Pulmonary artery endothelial cell (primary cell): ENCODE measurements around the gene MPRIP. TPM values are rescaled to one million over a fixed set of nuclear protein-coding genes. Genes with fewer than 3 reads are reported as not detected.
A peak's percentile ranks its signal among the peaks of the same experiment; 100 is the strongest.
"Not testable (repeated sequence)": the region's sequence is repeated elsewhere in the genome, so short reads cannot be mapped to it uniquely, and the experiment has no call there.

Source experiments
- DNase-seq: peaks from one replicate; pipeline ENCODE4 v3.0.0-alpha.2; 2011; ENCODE audit warnings: low read depth, low spot score
- total RNA-seq: library from RNA; depleted of rRNA; stranded (reverse); fragments of >200 nt; gene quantifications from 2 replicates; pipeline ENCODE4 v1.2.3, GENCODE V29; 2014

MPRIP gene
- total RNA-seq, 1 donor from 2014 or later, result 108 TPM

DNA sequence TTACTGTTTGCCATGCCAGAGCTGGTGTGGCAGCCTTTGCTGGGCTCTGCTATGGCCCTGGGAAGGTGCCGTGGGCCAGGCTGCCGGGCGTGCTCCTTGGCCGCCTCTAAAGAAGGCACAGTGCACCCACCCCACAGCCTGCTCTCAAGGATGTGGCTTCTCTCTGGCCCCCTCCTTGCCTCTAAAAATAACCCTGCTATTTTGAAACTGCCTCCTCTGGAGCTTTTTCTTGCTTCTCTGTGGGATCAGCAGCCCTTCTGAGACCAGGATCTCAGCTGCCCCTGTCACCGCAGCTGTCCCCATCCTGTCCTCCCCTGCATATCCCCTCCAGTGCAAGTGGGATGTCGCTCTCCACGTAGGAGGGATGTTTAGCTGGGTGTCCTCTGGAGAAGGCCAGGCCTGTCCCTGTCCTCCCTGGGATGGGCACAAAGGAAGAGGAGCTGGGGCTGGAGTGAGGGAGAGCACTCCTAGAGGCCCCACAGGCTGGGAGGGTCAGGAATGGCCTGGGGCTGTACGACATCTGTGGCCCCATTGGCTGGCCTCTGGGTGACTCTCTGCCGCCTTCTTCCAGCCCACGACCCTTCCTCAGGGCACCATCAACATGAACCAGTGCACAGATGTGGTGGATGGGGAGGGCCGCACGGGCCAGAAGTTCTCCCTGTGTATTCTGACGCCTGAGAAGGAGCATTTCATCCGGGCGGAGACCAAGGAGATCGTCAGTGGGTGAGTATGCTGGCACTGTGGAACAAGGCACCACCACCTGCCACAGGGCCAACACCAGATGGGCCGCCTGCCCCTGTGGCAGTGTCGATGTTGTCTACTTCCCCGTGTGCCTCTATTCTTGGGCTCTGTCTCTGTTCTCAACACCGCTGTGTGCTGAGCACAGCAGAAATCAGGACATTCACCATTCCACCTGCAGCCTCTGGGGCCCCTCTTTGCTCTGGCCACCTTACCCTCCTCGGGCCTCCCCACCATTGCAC, 84.2 kb downstream of the MPRIP start:
- DNase-seq, result no peak

DNA sequence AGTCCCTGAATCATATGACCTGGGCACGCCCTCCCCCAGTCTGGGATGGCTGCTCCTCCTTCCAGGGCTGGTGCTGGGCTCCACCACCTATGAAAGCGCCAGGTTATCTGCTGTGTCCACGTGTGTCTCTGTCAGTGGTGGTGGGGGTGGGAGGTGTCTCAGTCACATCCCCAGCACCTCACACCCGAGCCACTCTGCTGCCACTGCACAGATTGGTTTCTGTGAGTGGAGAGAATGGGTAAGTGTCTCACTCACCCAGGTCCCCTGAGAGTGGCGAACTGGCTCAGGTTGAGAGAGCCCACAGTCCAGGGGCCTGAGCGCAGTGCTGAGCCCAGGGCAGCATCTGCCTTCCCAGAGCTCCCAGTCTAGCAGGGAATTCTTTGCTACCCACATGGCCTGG, 84.9 kb downstream of the MPRIP start:
- DNase-seq, result no peak

DNA sequence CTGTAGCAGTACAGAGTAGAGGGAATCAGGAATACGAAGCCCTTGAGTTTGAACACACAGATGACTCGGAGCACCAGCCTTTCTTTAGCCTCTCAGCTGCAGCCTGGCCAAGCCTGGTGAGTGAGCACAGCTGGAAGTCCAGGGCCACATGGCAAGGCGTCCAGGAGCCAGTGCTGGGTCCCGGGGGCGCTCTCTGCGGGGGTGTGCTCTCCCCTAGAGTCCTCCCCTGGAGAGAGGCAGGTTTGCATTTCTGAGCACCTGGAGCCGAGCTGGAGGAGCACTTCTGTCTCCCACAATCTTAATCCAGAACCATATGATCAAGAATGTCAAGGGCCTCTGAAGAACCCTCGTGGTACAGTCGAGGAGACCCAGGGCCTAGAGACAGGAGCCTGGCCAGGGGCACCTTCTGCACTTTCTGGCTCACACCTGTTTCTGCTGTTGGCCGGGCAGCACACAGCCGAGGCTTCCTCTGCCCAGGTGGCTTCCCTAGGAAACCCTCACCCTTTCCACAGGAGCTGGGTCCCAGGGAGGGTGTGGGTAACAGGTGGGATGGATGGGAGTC, 85.6 kb downstream of the MPRIP start:
- DNase-seq, result no peak

DNA sequence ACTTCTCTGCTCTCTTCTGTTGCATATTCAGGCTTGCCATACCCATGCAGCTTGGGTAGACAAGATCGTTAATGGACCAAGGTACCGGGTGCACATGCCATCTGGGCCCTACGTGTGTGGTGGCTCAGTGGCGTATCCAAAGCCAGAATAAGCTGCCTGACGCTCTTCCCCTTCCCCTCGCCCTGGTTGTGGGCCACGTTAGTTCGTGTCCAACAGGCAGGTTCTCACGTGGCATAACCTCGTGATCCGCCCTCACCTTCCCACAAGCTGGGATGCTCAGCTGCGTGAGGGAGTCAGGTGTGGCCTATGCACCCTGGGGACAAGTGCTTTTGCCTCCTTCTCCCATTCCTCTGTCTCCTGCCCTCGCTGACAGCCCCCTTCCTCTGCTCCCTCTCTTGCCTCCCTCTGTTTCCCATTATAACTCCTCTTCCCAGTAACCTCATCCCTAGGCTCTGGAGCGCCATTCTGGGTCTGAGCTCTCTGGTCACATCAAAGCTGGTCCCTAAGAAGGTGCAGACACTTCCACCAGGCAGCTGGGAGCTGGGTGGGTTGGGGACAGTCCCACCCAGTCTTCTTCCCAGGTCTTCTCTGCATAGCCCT, 86.3 kb downstream of the MPRIP start:
- no peak for DNase-seq

DNA sequence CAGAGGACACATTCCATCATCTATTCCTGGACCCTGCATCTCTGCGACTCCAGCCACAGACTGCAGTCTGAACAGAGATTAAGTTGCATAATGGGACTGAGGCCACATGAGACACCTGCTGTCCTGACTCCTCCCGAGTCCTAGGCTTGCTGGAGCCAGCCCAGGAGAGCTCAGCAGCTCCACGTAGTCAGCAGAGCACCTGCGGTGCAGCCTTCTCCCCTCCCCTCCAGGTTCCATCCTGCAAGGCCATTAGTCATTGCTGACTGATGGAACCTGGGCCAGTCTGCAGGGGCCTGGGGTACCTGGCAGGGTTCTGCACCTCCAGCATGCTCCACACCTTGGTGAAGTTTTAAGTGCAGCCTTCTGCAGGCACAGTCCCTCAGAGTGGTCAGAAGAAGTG, 87.2 kb downstream of the MPRIP start:
- no peak for DNase-seq

DNA sequence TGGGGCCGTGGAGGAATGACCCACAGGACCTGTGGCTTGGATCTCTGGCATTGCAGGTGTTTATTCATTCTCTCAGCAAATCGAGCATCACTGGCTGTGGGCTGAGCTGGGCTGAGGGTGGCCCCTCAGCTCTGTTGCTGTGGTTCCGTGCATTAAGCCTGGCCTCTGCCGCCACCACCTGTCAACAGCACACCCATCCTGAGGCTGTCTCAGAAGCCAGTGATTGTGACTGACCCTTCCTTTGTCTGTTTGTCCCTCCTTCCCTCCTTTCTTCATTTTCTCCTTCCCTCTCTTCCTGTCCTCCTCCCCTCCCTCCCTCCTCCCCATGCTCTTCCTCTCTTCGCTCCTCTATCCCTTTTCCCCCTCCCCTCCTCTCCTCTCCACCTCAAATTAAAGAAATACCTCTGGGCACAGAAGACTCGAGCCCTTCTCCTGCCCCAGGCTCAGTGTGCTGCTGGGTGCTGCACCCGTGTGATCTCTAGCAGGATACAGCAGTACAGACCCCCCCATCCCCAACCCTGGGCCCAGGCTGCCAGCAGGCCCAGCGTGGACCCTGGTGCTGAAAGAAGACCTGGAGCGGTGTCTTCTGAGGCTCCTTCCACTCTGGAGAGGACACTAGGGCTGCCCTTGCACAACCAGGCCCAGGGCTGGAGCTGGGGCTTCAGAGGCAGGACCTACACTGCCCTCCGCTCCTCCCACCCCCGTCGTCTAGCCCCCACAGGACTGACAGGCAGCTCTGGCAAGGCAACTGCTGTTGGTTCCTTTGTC, 88.0 kb downstream of the MPRIP start:
- no peak for DNase-seq

DNA sequence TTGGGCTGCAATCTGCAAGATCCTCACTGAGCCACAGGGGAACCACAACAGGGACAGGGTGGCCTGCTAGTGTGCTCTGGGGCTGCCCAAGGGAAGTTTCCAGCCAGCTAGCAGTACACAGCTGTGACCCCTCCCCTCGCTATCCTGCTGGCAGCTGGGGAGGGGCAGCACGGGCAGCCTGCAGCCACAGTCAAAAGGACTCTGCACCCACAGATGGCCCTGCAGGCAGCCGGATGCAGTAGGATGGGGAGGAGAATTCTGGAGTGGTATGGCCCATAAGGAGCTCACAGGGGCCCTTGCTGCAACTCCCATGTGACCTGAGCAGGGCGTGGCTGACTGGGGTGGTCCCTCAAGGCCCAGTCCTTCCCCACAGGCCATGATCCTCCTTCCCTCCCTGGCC, 89.6 kb downstream of the MPRIP start:
- no peak for DNase-seq

DNA sequence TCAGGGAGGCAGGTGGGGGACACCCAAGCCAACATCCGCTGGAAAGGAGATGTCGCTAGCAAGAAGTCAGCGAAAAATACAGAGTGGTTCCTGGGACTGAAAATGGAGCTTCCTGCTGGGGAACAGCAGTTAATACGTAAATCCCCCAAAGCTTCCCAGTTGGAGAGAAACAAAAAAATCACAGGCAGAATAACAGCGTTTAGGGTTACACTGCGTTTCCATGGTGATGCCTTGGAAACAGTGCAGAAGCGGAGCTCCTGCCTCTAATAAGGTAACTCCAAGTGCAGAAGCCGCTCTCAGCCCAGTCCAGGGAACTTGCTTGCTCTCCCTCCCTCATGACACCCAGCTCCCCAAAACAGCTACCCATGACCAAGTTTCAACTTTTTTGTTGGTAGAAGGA, 90.5 kb downstream of the MPRIP start:
- no peak for DNase-seq

DNA sequence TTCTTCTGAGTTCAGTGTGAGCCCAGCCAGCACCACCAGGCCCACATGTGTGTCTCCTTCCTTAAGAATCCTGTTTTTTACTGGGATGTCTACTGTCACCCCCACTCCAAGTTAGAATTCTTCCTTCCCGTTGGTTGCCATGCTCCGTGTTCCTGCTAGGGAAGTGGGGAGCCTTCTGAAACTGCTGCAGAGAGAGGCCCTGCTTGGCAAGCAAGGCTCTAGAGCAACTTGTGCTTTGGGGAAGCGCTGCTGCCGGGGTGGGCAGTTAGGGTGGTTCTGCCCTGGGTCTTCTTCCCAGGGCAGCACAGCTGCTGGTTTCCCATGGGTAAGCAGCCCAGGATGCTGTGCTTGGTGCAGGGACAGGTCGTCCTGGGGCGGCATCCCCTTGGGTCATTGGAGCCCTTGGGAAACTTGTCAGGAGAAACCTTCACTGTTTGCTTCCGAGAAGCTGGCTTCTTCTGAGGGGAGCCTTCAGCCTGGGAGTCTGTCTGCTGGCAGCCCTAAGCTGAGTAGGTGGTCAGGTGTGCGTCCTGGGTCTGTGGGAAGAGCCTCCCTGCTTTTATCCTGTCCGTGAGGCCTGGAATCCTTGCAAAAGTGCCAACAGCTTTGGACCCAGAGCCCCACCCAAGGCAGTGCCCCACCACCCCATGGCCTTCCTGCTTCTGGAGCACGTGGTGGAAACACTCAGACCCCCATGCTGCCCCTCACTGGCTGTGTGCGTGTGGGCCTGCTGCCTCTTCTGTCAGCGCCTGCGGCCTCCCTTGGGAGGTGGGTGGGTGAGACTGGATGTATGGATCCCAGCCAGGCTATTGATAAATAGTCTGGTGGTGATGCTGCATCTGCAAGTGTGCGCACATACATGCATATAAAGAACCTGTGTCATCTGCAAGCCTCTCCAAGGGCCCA, 92.0 kb downstream of the MPRIP start:
- no peak for DNase-seq

DNA sequence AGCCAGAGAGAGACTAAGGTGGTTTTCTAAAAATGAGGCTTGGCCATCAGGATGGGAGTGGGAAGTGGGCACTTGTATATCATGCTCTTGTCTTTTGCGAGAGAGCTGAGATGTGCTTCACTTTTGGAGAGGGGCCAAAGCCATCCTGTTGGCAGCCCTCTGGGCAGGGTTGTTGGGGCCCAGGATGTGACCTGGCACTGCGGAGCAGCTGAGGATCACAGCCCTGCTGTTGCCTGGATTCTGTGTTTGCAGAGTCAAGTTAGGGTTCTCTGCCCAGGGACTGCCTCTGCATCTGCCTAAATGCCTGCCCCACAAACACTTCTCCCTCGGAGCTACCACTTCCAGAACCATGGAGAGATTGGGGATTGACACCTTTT, 92.7 kb downstream of the MPRIP start:
- DNase-seq, result no peak

DNA sequence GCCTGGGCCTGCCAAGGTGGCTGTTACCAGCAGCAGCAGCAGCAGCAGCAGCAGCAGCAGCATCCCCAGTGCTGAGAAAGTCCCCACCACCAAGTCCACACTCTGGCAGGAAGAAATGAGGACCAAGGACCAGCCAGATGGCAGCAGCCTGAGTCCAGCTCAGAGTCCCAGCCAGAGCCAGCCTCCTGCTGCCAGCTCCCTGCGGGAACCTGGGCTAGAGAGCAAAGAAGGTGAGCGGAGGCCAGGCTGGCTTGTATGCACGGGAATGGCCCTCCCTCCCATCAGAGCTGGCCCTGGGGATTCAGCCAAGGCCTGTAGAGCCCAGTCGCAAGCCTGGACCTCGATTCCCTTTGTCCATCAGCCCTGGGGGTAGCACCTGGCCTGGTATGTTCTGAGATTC, 94.0 kb downstream of the MPRIP start:
- DNase-seq, result not testable (repeated sequence)

DNA sequence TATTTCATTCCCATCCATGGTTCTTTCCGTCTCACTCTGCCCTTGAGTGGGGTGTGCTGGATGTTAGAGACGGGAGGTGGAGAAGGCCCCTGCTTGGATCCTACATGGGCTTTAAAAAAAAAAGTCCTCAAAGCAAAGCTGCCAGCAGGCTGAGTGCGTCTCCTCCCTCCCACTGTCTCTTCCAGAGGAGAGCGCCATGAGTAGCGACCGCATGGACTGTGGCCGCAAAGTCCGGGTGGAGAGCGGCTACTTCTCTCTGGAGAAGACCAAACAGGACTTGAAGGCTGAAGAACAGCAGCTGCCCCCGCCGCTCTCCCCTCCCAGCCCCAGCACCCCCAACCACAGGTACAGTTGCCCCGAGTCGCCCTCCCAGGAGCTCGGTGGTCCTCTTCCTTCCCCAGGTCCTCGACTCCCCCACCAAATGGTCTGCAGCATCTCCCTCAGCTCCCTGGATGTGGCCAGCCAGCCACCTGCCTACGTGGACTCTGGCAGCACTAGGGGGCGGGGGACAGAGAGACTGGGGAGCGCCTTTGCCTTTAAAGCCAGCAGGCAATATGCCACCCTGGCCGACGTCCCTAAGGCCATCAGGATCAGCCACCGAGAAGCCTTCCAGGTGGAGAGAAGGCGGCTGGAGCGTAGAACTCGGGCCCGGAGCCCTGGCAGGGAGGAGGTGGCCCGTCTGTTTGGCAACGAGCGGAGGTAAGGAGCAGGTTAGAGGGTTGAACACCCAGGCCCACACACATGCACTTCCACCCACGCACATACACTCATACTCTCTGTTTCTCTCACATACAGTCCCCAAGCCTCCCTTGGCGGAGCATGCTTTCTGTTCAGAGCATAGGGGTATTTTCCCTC, 95.7 kb downstream of the MPRIP start:
- no peak for DNase-seq

DNA sequence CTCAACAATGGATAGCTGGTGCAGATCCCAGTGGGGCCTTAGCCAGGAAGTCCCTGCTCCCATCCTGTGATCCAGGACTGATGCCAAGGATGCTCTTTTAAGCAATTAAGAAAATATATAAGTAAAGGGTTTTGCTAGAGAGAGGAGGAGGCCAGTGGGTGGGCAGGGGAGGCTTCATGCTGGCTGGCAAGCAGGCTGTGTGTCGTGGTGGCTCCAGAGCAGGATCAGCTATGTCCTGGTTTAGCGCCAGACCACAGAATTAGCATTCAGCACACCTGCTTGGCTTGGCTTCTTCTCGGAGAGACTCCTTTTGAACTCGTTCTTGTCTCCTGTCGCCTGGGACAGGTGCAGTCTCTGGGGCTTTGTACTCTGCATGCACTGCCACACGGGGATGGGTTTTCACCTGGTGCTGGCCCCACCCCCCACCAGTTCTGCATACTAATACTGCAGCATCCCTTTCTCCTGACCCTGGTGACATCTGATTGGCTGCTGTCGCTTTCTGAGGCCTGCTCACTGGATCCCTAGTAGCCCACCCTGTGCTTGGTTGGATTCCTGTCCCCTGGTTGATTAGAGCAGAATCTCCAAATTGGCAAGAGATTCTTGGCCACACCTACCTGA, 97.8 kb downstream of the MPRIP start:
- no peak for DNase-seq

DNA sequence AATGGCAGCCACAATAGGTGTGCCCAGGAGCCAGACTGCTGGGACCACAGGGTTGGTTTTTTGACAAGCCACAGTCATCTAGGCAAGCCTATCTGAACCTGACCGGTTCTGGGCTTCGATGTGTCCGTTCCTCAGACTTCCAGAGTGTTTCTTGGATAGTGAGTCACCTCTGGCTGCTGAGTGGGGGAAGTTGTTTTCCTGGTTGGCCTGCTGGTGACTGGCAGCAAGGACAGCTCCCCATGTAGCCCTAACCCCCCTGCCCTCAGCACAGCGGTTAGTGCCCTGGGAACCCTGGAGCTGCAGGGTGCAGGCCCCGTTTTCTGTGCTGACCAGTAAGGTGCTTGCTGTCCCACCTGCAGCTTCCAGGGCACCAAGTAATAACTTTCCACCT, 98.3 kb downstream of the MPRIP start:
- peak; percentile 50 for DNase-seq

DNA sequence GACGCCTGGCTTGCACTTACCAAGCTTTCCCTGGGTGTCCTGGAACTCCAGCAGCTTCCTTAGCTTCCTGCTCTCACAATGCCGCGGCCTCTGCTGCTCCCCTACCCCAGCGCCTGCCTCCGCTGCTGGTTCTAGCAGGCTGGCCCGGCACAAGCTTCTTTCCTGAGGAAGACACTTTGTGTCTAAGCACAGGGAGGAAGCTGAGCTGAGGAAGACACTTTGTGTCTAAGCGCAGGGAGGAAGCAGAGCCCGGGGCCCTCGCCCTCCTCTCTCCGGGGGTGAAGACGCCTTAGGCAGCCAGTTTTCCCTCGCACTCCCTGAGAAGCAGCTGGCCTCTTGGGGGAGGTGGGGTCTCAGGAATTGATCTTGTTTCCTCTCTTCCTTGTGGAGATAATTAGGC, 99.0 kb downstream of the MPRIP start:
- no peak for DNase-seq

DNA sequence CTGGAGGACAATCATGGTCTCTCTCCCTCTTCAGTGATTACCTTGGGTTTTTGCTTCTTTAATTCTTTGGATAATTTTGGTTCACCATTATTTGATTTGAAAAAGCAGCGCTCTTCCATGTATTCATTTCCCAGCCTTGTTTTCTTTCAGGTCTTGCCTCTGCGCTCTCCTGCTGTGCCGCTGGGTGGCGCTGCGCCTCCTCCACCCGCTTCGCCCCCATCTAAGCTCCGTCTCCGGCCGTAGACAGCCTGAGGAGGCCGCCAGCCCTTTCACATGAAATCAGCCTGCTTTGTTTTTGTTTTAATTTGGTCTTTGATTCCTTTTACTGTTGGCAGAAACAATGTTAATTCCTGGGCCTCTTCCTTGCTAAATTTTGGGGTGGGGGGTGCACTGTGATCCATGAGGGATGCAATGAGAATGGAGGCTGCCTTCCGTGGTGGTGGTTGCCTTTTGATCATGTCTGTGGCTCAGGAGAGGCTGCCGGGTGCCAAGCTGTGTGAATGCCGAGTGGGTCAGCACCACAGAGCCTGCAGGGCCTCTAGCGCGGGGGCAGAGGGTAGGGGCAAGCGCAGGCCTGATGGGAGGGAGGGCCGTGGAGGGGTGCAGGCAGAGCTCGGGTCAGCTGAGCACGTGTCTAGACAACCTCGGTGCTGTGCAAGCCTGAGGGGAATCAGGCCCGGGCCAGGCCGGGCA, 99.7 kb downstream of the MPRIP start:
- DNase-seq, result peak; percentile 17

DNA sequence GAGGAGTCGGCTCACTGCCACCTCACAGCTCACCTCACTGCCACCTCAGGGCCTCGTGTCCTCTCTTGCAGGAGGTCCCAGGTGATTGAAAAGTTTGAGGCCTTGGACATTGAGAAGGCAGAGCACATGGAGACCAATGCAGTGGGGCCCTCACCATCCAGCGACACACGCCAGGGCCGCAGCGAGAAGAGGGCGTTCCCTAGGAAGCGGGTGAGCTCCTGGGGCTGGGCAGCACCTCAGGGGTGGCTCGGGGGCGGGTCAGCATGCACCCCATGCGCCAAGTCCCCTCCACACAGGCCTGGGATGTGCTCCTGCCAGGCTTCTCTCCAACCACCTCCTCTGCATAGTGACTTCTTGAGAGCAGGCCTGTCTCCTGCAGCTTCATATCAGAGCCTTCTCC, 100.3 kb downstream of the MPRIP start:
- no peak for DNase-seq

DNA sequence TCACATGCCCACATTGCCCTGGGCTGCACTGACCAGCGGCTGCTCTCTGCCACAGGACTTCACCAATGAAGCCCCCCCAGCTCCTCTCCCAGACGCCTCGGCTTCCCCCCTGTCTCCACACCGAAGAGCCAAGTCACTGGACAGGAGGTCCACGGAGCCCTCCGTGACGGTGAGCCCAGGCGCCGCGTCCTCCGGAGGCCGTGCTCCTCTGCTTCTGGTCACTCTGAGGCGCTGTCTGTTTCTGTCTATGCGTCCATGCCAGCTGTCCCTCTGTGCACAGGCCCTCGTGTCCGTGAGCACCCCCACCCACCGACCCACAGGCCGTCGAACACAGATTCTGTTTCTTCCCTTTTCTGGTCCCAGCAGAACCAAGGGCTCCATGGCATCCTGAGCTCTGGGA, 101.2 kb downstream of the MPRIP start:
- no peak for DNase-seq

DNA sequence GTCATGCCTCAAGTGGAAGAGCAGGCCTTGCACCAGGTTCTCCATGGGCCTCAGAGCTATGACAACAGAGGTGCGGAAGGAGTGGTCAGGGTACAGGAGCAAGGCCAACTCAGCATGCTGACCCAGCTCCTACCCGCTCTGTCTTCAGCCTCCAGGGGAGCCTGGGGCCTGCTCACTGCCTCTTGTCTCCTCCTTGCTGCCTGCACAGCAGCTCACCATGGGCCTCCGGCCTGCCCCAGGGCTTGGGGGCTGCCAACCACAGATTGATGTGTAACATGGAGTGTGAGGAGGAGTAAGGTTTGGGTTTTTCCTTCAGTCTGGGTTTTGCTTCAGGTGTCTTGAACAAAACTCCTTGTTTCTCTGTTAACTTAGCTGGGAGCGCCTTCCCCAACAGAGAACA, 101.8 kb downstream of the MPRIP start:
- DNase-seq, result no peak
